Coronary artery (tissue), 2 donors: ENCODE measurements around the gene NUDT16.

ENCODE experiments used
- DNase-seq: peaks from one replicate; pipeline ENCODE4 v3.0.0-alpha.2; 2017; ENCODE audit warnings: low spot score
- H3K27ac ChIP-seq, 2 donors: fragments of 200-600 bp; sonication (generic); one replicate each; pipeline ENCODE4 v1.5.1; 2016 to 2019
- H3K4me3 ChIP-seq: fragments of 200-600 bp; sonication (generic); 2 replicates; pipeline ENCODE4 v1.5.1; 2016; ENCODE audit warnings: mild to moderate bottlenecking, moderate library complexity
- CTCF ChIP-seq: fragments of 200-600 bp; sonication (generic); IDR thresholded peaks from one replicate; pipeline ENCODE4 v1.5.1; 2019; ENCODE audit warnings: antibody characterized with exemption

The NUDT16 gene

DNA sequence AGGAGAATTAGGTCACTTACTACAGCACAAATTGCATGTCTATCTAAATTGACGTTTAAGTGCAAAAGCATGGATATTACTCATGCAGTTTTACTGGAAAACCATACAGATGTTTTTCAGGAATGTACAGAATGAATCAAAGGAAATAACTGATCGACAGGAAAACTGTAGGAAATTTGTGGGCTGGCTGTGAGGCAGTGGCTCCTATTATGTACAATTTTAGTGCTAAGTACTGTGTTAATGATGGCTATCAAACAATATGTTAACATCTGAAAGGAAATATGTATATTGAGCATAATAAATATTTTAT is 6.9 kb downstream of the NUDT16 start:
- H3K27ac ChIP-seq: no peak overlapping the region
- no peak for DNase-seq
- no peak overlapping the region for H3K4me3 ChIP-seq
- no peak for TF ChIP-seq CTCF

GRCh38 chr3:131390331-131390730 is 8.8 kb downstream of the NUDT16 start:
- H3K4me3 ChIP-seq: no peak overlapping the region
- DNase-seq: no peak
- TF ChIP-seq CTCF: no peak
- no peak overlapping the region for H3K27ac ChIP-seq

GRCh38 chr3:131393051-131393450 is 11.5 kb downstream of the NUDT16 start:
- no peak overlapping the region for H3K4me3 ChIP-seq
- DNase-seq: no peak
- TF ChIP-seq CTCF: no peak
- H3K27ac ChIP-seq: no peak overlapping the region

DNA sequence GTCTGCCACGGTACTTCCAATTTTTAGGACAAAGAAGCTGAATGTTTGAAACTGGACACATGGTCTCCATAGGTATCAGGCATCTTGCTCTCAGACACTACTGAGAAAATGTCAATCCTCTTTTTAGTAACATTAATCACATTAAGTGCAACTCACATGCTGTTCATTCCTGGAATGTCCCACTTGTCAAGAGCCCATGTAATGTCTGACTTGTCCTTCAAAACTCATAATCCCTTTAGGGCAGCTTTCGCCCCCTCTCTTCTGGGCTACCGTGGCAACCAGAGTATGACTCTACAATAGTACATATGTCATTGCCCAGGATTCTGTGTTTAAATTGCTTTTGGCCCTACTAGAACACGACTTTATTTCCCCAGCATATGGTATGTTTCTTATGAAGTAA is 12.3 kb downstream of the NUDT16 start:
- no peak overlapping the region for H3K27ac ChIP-seq
- no peak overlapping the region for H3K4me3 ChIP-seq
- no peak for TF ChIP-seq CTCF
- no peak for DNase-seq

DNA sequence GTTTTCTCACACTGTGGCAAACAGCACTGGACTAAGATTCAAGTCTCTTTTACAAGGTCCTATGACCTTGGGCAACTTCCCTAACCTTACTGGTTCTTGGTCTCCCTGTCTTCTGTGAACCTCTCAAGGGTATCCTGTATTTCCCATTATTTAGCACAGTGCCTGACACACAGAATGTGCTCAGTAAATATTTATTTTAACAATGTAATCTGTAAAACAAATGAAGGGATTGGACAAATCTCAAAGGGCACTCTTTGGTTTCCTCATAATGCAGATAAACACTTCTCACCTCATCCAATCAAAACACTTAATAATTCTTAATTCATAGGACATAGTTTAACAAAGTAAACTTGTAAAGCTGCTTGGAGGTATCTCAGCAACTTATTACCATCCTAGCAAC is 12.8 kb downstream of the NUDT16 start:
- no peak for DNase-seq
- TF ChIP-seq CTCF: no peak
- Histone ChIP-seq H3K27ac (no peak overlapping the region), H3K4me3 (no peak overlapping the region)

- Histone ChIP-seq H3K4me3 (no peak overlapping the region), H3K27ac (no peak overlapping the region)
- TF ChIP-seq CTCF: no peak
- no peak for DNase-seq
Measured at GRCh38 chr3:131396170-131396569, 14.6 kb downstream of the NUDT16 start.

- DNase-seq: no peak
- TF ChIP-seq CTCF: no peak
- Histone ChIP-seq H3K27ac (no peak overlapping the region), H3K4me3 (no peak overlapping the region)
Measured at GRCh38 chr3:131397889-131398288, 16.3 kb downstream of the NUDT16 start.
